WTC11 (cell line): Measurements from ENCODE around the gene RECK. TPM values are rescaled to one million over a fixed set of nuclear protein-coding genes. Genes with fewer than 3 reads are reported as not detected.

Experiments
- CBFB ChIP-seq: sonication (generic); formaldehyde crosslinking; IDR thresholded peaks from 2 replicates; pipeline ENCODE4 v1.8.1; 2022; ENCODE audit warnings: mild to moderate bottlenecking, low read depth, missing genetic modification reagents
- CTCF ChIP-seq: fragments of 200-600 bp; IDR thresholded peaks from 2 replicates; pipeline ENCODE4 v1.8.0; 2022; ENCODE audit warnings: antibody characterized with exemption
- E2F1 ChIP-seq: sonication (generic); formaldehyde crosslinking; IDR thresholded peaks from 2 replicates; pipeline ENCODE4 v1.8.0; 2022; ENCODE audit warnings: mild to moderate bottlenecking, missing genetic modification reagents
- FOXK1 ChIP-seq: sonication (generic); formaldehyde crosslinking; IDR thresholded peaks from 2 replicates; pipeline ENCODE4 v1.8.0; 2022; ENCODE audit warnings: mild to moderate bottlenecking, moderate library complexity, missing genetic modification reagents
- HMGA2 ChIP-seq: fragments of 250-450 bp; sonication (Bioruptor Pico); IDR thresholded peaks from 2 replicates; pipeline ENCODE4 v1.4.0; 2021; ENCODE audit warnings: mild to moderate bottlenecking, moderate library complexity
- KAT7 ChIP-seq: sonication (generic); formaldehyde crosslinking; IDR thresholded peaks from 2 replicates; pipeline ENCODE4 v1.8.1; 2023; ENCODE audit warnings: missing genetic modification reagents, mild to moderate bottlenecking, borderline replicate concordance
- MYBL2 ChIP-seq: sonication (generic); formaldehyde crosslinking; IDR thresholded peaks from 2 replicates; pipeline ENCODE4 v1.8.1; 2023; ENCODE audit warnings: mild to moderate bottlenecking, moderate library complexity, missing genetic modification reagents
- NFE2L1 ChIP-seq: sonication (generic); formaldehyde crosslinking; IDR thresholded peaks from 2 replicates; pipeline ENCODE4 v1.8.1; 2023; ENCODE audit warnings: missing genetic modification reagents
- NFYB ChIP-seq: sonication (generic); formaldehyde crosslinking; conservative IDR thresholded peaks from 2 replicates; pipeline ENCODE4 v1.8.0; 2022; ENCODE audit warnings: low read depth, missing genetic modification reagents
- OVOL2 ChIP-seq: fragments of 250-450 bp; sonication (Bioruptor Pico); IDR thresholded peaks from 2 replicates; pipeline ENCODE4 v1.9.0; 2021; ENCODE audit warnings: mild to moderate bottlenecking, borderline replicate concordance
- PREB ChIP-seq: sonication (generic); formaldehyde crosslinking; IDR thresholded peaks from 2 replicates; pipeline ENCODE4 v1.8.1; 2022; ENCODE audit warnings: mild to moderate bottlenecking, missing genetic modification reagents, moderate library complexity, borderline replicate concordance
- SP1 ChIP-seq: sonication (generic); formaldehyde crosslinking; conservative IDR thresholded peaks from 2 replicates; pipeline ENCODE4 v1.8.1; 2022; ENCODE audit warnings: missing genetic modification reagents
- TCF7 ChIP-seq: sonication (generic); formaldehyde crosslinking; IDR thresholded peaks from 2 replicates; pipeline ENCODE4 v1.8.0; 2022; ENCODE audit warnings: mild to moderate bottlenecking, low read depth, missing genetic modification reagents, moderate library complexity
- TP53 ChIP-seq: sonication (generic); formaldehyde crosslinking; IDR thresholded peaks from 2 replicates; pipeline ENCODE4 v1.8.1; 2023; ENCODE audit warnings: mild to moderate bottlenecking, missing genetic modification reagents
- USF2 ChIP-seq: sonication (generic); formaldehyde crosslinking; IDR thresholded peaks from 2 replicates; pipeline ENCODE4 v1.8.1; 2023; ENCODE audit warnings: mild to moderate bottlenecking, missing genetic modification reagents, moderate library complexity
- ZNF138 ChIP-seq: sonication (generic); formaldehyde crosslinking; conservative IDR thresholded peaks from 2 replicates; pipeline ENCODE4 v1.8.1; 2022; ENCODE audit warnings: mild to moderate bottlenecking, moderate library complexity, missing genetic modification reagents
- ZNF317 ChIP-seq: sonication (generic); formaldehyde crosslinking; IDR thresholded peaks from 2 replicates; pipeline ENCODE4 v1.8.1; 2023; ENCODE audit warnings: low read depth, mild to moderate bottlenecking, moderate library complexity, missing genetic modification reagents, borderline replicate concordance
- ZSCAN18 ChIP-seq: fragments of 250-450 bp; sonication (Bioruptor Pico); IDR thresholded peaks from 2 replicates; pipeline ENCODE4 v2.1.2; 2022; ENCODE audit warnings: mild to moderate bottlenecking, moderate library complexity
- total RNA-seq: library from RNA; stranded (reverse); gene quantifications from 3 replicates; pipeline ENCODE4 v1.2.3, GENCODE V29; 2021
- TF ChIP-seq, protein P1 (sequence below): sonication (generic); formaldehyde crosslinking; IDR thresholded peaks from 2 replicates; pipeline ENCODE4 v1.8.0; 2022; ENCODE audit warnings: missing genetic modification reagents
- TF ChIP-seq, protein P2 (sequence below): fragments of 250-450 bp; sonication (Bioruptor Pico); conservative IDR thresholded peaks from 2 replicates; pipeline ENCODE4 v1.9.0; 2021; ENCODE audit warnings: mild to moderate bottlenecking
- TF ChIP-seq, protein P3 (sequence below): fragments of 250-450 bp; sonication (Bioruptor Pico); IDR thresholded peaks from 2 replicates; pipeline ENCODE4 v1.8.0; 2021; ENCODE audit warnings: mild to moderate bottlenecking
- TF ChIP-seq, protein P4 (sequence below): sonication (generic); formaldehyde crosslinking; IDR thresholded peaks from 2 replicates; pipeline ENCODE4 v1.8.1; 2022; ENCODE audit warnings: missing genetic modification reagents, borderline replicate concordance

The RECK gene
- total RNA-seq, 1 experiment from 2014 or later = 11.2 TPM

DNA sequence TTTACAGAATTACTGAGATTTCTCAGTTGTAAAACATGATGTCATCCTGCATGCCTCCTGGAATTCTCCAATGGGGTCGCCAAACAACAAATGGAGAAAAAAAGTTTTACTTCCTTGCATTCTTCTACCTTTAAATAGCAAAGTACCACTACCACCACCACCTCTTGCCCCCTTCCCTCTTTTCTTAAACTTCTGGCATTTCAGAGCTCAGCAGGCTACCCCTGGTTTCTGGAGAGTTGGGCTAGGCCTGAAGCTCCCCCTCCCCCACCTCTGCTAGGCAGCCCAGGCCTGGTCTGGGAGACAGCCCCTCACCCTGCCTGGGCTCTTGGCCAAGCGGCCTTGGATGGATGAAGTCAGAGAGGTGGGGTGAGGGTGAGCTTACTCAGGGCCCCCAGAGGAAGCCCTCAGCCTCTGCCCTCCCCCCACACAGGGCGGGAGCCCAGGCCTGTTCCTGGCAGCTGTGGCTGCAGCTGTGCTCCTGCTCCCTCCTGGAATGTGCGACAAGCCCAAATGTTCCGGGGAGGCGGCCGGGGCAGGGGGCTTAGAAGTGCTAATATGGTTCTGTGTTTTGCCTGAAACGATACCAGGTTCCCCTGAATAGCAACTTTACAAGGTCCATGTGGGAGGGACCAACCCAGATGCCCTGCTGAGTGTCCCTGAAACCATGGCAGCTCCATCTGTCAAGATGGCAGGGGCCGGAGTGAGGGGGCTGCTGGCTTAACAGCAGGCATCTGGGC, 126.5 kb downstream of the RECK start (continued):
- TF ChIP-seq, protein P1, sequence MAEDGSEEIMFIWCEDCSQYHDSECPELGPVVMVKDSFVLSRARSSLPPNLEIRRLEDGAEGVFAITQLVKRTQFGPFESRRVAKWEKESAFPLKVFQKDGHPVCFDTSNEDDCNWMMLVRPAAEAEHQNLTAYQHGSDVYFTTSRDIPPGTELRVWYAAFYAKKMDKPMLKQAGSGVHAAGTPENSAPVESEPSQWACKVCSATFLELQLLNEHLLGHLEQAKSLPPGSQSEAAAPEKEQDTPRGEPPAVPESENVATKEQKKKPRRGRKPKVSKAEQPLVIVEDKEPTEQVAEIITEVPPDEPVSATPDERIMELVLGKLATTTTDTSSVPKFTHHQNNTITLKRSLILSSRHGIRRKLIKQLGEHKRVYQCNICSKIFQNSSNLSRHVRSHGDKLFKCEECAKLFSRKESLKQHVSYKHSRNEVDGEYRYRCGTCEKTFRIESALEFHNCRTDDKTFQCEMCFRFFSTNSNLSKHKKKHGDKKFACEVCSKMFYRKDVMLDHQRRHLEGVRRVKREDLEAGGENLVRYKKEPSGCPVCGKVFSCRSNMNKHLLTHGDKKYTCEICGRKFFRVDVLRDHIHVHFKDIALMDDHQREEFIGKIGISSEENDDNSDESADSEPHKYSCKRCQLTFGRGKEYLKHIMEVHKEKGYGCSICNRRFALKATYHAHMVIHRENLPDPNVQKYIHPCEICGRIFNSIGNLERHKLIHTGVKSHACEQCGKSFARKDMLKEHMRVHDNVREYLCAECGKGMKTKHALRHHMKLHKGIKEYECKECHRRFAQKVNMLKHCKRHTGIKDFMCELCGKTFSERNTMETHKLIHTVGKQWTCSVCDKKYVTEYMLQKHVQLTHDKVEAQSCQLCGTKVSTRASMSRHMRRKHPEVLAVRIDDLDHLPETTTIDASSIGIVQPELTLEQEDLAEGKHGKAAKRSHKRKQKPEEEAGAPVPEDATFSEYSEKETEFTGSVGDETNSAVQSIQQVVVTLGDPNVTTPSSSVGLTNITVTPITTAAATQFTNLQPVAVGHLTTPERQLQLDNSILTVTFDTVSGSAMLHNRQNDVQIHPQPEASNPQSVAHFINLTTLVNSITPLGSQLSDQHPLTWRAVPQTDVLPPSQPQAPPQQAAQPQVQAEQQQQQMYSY = no peak
- TF ChIP-seq ZSCAN18 (CRISPR knock-in tag) (0 out of 2 replicates have a peak, but pooled peaks have one; percentile 6), CBFB (CRISPR knock-in tag) (no peak), ZNF317 (no peak), PREB (no peak), SP1 (CRISPR knock-in tag) (peak; percentile 64), HMGA2 (CRISPR knock-in tag) (no peak), OVOL2 (CRISPR knock-in tag) (no peak), NFE2L1 (CRISPR knock-in tag) (no peak), KAT7 (CRISPR knock-in tag) (no peak), ZNF138 (CRISPR knock-in tag) (no peak), CTCF (no peak), FOXK1 (CRISPR knock-in tag) (no peak), E2F1 (no peak), TCF7 (CRISPR knock-in tag) (no peak), MYBL2 (CRISPR knock-in tag) (no peak), TP53 (CRISPR knock-in tag) (no peak), NFYB (CRISPR knock-in tag) (no peak), USF2 (CRISPR knock-in tag) (no peak; the same call in 1 of the 2 replicates)
- TF ChIP-seq, protein P2, sequence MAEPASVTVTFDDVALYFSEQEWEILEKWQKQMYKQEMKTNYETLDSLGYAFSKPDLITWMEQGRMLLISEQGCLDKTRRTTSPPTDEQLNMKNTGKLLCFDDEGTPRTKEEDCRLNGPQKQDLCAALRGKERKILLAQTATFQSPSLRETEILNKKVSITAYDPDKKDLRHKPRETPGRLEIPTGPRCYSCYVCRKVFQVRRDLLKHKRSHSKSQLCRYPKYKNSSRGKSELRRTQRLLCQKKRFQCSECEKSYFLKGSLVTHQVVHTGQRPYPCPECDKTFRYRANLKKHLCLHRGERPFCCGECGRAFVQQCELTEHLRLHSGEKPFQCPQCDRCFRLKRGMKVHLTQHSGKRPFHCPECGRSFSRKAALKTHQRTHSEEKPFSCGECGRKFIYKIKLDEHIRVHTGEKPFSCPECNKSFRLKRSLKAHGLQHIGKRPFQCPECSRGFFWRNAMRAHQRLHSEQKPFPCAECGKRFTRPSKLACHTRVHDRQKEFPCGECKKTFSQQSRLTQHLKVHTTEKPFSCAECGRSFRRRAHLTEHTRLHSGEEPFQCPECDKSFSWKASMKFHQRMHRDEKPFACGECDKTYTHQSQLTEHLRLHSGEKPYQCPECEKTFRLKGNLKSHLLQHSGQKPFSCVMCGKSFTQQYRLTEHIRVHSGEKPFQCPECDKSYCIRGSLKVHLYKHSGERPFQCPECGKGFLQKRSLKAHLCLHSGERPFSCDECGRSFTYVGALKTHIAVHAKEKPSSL = no peak
- TF ChIP-seq, protein P3, sequence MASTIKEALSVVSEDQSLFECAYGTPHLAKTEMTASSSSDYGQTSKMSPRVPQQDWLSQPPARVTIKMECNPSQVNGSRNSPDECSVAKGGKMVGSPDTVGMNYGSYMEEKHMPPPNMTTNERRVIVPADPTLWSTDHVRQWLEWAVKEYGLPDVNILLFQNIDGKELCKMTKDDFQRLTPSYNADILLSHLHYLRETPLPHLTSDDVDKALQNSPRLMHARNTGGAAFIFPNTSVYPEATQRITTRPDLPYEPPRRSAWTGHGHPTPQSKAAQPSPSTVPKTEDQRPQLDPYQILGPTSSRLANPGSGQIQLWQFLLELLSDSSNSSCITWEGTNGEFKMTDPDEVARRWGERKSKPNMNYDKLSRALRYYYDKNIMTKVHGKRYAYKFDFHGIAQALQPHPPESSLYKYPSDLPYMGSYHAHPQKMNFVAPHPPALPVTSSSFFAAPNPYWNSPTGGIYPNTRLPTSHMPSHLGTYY (CRISPR knock-in tag) = no peak
- TF ChIP-seq, protein P4, sequence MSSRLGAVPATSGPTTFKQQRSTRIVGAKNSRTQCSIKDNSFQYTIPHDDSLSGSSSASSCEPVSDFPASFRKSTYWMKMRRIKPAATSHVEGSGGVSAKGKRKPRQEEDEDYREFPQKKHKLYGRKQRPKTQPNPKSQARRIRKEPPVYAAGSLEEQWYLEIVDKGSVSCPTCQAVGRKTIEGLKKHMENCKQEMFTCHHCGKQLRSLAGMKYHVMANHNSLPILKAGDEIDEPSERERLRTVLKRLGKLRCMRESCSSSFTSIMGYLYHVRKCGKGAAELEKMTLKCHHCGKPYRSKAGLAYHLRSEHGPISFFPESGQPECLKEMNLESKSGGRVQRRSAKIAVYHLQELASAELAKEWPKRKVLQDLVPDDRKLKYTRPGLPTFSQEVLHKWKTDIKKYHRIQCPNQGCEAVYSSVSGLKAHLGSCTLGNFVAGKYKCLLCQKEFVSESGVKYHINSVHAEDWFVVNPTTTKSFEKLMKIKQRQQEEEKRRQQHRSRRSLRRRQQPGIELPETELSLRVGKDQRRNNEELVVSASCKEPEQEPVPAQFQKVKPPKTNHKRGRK (CRISPR knock-in tag) = no peak
